ENCODE measurements around the gene CCL14. TPM values are rescaled to one million over a fixed set of nuclear protein-coding genes. Genes with fewer than 3 reads are reported as not detected.
"Not testable (repeated sequence)": the region's sequence is repeated elsewhere in the genome, so short reads cannot be mapped to it uniquely, and the experiment has no call there.

Gene CCL14
- total RNA-seq, 1 donor from 2014 or later = not detected

DNA sequence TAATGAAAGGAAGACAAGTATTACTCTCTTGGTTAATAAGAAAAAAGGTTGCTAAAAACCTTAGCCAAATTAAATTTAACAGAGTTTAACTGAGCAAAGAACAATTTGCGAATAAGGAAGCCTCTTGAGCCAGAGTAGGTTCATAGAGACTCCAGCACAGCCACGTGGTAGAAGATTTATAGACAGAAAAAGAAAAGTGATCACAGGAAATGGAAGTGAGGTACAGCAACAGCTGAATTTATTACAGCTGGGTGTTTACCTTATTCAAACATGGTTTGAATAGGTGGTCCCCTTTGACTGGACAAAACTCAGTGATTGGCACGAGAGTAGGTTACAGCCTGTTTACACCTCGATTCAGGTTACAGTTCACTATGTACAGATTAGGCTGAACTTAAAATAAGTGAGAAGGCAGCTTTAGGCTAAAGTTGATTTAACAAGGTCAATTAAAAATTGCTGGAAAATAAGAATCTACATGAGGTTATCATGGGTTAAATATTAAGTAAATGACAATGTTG is 18.1 kb upstream of the CCL14 start:
- intact Hi-C loops (cut with micrococcal nuclease) = no loop called here
- no peaks in the 10 kb centered on the region for H3K9me3 Mint-ChIP-seq
- H3K27ac Mint-ChIP-seq = no peak overlapping the region
- H3K4me1 Mint-ChIP-seq (ENCODE audit: low read depth) = peaks cover 3% of the 10 kb centered on the region
- DNase-seq (ENCODE audit: low spot score) = no peak
- H3K4me3 Mint-ChIP-seq (ENCODE audit: low read depth) = no peak overlapping the region
- H3K27me3 Mint-ChIP-seq (ENCODE audit: low read depth) = peaks cover 8% of the 10 kb centered on the region
- no peaks in the 10 kb centered on the region for H3K36me3 Mint-ChIP-seq (ENCODE audit: low read depth)

DNA sequence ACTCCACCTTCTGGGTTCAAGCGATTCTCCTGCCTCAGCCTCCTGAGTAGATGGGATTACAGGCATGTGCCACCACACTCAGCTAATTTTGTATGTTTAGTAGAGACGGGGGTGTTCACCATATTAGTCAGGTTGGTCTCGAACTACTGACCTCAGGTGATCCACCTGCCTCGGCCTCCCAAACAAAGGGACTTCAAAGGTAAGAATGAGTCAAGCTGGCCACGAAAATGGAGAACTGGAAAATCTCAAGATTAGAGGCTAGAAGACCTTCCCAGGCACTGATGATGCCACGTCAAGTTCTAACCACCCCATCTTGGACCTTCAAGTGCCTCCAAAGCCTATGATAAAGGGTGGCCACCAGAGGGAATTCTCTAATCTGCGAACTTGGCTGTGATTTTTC is 16.1 kb upstream of the CCL14 start:
- Mint-ChIP-seq H3K27me3 (ENCODE audit: low read depth) (peaks cover 8% of the 10 kb centered on the region), H3K36me3 (ENCODE audit: low read depth) (no peaks in the 10 kb centered on the region), H3K9me3 (no peaks in the 10 kb centered on the region), H3K4me1 (ENCODE audit: low read depth) (peaks cover 3% of the 10 kb centered on the region), H3K4me3 (ENCODE audit: low read depth) (no peak overlapping the region), H3K27ac (no peak overlapping the region)
- DNase-seq (ENCODE audit: low spot score) = no peak
- intact Hi-C loops (cut with micrococcal nuclease) = no loop called here

DNA sequence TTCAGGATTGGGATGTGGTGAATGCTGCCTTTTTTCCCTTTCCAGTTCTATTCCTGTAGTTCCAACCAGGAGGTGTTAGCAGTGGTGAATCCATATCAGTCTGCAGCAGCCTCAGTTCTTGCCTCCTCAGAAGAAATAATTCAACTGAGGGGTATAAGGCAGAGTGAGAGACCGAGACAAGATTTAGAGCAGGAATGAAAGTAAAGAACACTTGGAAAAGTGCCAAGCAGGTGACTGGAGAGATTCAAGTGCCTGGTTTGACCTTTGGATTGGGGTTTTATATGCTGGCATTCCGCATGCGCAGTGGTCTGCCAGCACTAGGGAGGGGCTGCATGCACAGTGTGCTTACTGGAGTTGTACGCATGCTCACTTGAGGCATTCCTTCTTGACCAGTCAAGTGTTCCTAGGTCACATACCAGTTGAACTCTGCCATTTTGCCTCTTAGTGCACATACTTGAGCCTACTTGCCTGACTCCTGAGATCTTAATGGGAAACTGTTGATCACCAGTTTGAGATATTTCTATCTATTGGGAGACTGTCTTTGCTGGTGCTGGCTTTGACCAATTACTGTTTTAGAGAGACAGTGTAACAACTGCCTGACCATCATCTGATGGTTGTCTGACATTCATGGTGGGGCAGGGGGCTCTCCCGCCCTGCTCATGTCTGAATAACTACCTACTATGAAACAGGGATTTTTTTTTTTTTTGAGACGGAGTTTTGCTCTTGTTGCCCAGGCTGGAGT is 15.5 kb upstream of the CCL14 start:
- Mint-ChIP-seq H3K27me3 (ENCODE audit: low read depth) (peaks cover 11% of the 10 kb centered on the region), H3K4me1 (ENCODE audit: low read depth) (peaks cover 3% of the 10 kb centered on the region), H3K9me3 (no peaks in the 10 kb centered on the region), H3K27ac (no peak overlapping the region), H3K4me3 (ENCODE audit: low read depth) (no peak overlapping the region), H3K36me3 (ENCODE audit: low read depth) (no peaks in the 10 kb centered on the region)
- intact Hi-C loops (cut with micrococcal nuclease) = no loop called here
- no peak for DNase-seq (ENCODE audit: low spot score)

DNA sequence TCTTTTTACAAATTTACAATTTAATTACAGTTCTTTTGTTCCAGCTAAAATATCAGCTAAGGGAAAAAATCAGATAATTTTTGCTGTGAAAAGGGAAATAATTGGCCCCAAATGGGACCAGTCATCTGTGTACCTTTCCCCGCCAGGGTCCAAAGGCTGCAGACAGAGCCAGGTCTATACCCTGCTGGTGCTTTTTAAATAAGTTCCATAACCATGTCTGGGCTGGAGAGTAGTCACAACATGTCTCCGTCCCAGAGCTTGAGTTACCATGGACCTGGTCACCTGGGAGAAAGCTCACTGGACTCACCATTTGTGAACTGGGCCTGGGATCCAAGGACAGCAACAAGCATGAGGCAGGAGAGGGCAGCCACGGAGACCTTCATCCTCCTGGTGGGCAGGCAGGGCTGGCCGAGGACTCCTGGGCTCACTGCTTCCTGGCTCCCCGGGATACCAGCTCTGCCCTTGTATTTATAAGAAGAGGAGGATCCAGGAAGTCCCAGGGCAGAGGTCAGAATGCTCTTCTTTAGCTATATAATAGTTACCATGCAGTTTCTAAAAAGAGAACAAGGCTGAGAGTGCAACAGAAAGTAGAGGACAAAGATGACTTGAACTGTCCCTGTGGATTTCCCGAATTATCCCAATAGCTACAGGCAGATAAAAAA is 14.7 kb upstream of the CCL14 start, which contains the start of gene CCL15:
Gene CCL15 (minus strand): TSS at position 444 of the 662 bp plus-strand sequence. CDS start 61 bp downstream, at position 383.
- peaks cover 13% of the 10 kb centered on the region for H3K27me3 Mint-ChIP-seq (ENCODE audit: low read depth)
- no peak for DNase-seq (ENCODE audit: low spot score)
- H3K9me3 Mint-ChIP-seq = no peaks in the 10 kb centered on the region
- H3K4me3 Mint-ChIP-seq (ENCODE audit: low read depth) = no peak within 1 kb of the TSS
- intact Hi-C loops (cut with micrococcal nuclease) = no loop called here
- H3K27ac Mint-ChIP-seq = no peak within 1 kb of the TSS
- H3K36me3 Mint-ChIP-seq (ENCODE audit: low read depth) = no peaks in the 10 kb centered on the region
- peaks cover 3% of the 10 kb centered on the region for H3K4me1 Mint-ChIP-seq (ENCODE audit: low read depth)

DNA sequence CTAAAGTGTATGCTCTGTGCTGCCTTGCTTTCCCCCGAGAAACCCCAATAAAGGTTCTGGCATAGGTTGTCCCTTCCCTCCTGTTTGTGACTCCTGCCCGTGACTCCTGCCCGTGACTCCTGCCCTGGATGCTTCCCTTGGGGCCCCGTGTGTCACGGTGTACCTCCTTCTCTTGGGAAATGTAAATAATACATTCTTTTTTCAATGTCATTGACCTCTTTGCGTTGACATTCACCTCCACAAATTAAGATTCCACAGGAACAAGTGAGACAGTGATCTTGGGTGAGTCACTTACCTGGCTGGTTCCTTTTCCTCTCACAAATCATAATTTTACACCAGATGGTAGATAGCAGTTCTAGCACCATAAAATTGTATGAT is 14.2 kb upstream of the CCL14 start:
- no peak overlapping the region for H3K4me3 Mint-ChIP-seq (ENCODE audit: low read depth)
- no peak for DNase-seq (ENCODE audit: low spot score)
- H3K27ac Mint-ChIP-seq = no peak overlapping the region
- H3K27me3 Mint-ChIP-seq (ENCODE audit: low read depth) = peaks cover 13% of the 10 kb centered on the region
- intact Hi-C loops (cut with micrococcal nuclease) = no loop called here
- no peaks in the 10 kb centered on the region for H3K9me3 Mint-ChIP-seq
- no peaks in the 10 kb centered on the region for H3K36me3 Mint-ChIP-seq (ENCODE audit: low read depth)
- H3K4me1 Mint-ChIP-seq (ENCODE audit: low read depth) = peaks cover 3% of the 10 kb centered on the region

DNA sequence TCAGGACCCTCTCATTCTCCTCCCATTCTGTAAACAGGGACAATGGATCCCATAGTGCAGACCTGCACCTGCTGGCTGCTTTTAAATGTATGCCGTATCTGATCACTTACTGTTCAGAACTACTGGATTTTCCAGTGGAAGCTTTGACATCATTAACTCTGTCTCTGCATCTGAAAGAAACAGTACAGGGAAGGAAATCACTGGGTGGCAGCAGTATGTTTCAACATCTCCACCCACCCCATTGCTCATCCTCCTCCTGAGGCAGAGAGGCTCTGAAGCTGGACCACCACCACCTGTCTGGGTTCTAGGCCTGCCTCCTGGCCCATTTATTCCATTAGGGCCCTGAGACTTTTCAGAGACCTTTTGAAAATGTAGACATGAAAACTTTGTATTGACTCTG is 12.2 kb upstream of the CCL14 start:
- no peaks in the 10 kb centered on the region for H3K4me1 Mint-ChIP-seq (ENCODE audit: low read depth)
- no peak for DNase-seq (ENCODE audit: low spot score)
- H3K27me3 Mint-ChIP-seq (ENCODE audit: low read depth) = peaks cover 19% of the 10 kb centered on the region
- H3K4me3 Mint-ChIP-seq (ENCODE audit: low read depth) = no peak overlapping the region
- no peak overlapping the region for H3K27ac Mint-ChIP-seq
- H3K36me3 Mint-ChIP-seq (ENCODE audit: low read depth) = no peaks in the 10 kb centered on the region
- intact Hi-C loops (cut with micrococcal nuclease) = no loop called here
- H3K9me3 Mint-ChIP-seq = no peaks in the 10 kb centered on the region

DNA sequence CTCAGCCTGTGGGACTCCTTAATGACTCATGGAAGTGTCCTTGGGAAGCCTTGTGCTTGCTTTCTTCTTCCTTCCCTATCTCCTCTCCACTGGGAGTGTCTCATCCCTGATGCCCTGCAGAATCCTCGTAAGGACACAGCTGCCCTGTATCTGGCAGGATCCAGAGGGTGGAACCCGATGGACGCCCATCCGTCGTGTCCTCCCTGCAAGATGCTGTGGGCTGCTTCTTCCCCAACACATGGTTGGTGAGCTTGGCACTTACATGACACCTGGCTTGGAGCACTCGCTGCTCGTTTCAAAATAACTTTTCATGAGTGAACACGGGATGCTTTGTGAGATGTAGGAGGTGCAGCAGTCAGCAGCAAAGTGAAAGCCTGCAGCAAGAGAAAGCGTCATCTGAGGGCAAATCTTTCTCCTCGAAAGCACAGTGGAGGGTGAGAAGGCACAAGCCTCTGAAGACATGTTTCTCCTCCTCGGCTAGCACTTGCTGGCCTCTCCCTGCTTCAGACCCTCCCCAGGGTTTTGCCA is 11.6 kb upstream of the CCL14 start:
- Mint-ChIP-seq H3K27me3 (ENCODE audit: low read depth) (peaks cover 21% of the 10 kb centered on the region), H3K27ac (no peak overlapping the region), H3K4me1 (ENCODE audit: low read depth) (no peaks in the 10 kb centered on the region), H3K36me3 (ENCODE audit: low read depth) (no peaks in the 10 kb centered on the region), H3K9me3 (no peaks in the 10 kb centered on the region), H3K4me3 (ENCODE audit: low read depth) (no peak overlapping the region)
- DNase-seq (ENCODE audit: low spot score) = no peak
- intact Hi-C loops (cut with micrococcal nuclease) = no loop called here

DNA sequence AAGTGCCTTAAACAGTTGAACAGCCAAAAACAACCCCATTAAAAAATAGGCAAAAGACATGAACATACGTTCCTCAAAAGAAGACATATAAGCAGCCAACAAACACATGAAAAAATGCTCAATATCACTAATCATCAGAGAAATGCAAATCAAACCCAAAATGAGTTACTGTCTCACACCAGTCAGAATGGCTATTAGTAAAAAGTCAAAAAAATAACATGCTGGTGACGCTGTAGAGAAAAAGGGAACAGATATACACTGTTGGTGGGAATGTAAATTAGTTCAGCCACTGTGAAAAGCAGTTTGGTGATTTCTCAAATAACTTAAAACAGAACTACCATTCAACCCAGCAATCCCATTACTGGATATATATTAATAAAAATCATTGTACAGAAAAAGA is 8.8 kb upstream of the CCL14 start:
- H3K4me3 Mint-ChIP-seq (ENCODE audit: low read depth); DNase-seq (ENCODE audit: low spot score); H3K36me3 Mint-ChIP-seq (ENCODE audit: low read depth); H3K4me1 Mint-ChIP-seq (ENCODE audit: low read depth); H3K27ac Mint-ChIP-seq; H3K9me3 Mint-ChIP-seq; intact Hi-C loops (cut with micrococcal nuclease): not testable (repeated sequence)
- peaks cover 21% of the 10 kb centered on the region for H3K27me3 Mint-ChIP-seq (ENCODE audit: low read depth)

DNA sequence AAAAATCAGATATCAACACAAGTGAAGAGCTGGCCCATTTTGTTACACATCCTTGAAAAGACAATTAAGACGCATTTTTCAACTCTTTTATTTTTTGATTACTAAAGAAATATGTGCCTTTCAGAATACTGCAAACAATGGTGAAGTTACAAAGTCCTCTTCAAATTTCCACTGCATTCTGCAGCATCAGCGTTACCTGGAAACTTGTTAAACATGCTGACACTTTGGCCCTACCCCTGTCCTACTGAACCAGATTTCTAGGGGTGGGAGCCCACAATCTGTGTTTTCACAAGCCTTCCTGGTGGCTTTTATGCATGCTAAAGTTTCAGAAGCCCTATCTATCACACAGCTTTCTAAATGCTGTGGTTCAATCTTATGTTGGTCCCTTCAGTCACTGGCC is 4.5 kb upstream of the CCL14 start:
- intact Hi-C loops (cut with micrococcal nuclease) = no loop called here
- Mint-ChIP-seq H3K27ac (no peak overlapping the region), H3K27me3 (ENCODE audit: low read depth) (peaks cover 16% of the 10 kb centered on the region), H3K4me3 (ENCODE audit: low read depth) (no peak overlapping the region), H3K4me1 (ENCODE audit: low read depth) (no peaks in the 10 kb centered on the region), H3K36me3 (ENCODE audit: low read depth) (no peaks in the 10 kb centered on the region), H3K9me3 (no peaks in the 10 kb centered on the region)
- DNase-seq (ENCODE audit: low spot score) = no peak

DNA sequence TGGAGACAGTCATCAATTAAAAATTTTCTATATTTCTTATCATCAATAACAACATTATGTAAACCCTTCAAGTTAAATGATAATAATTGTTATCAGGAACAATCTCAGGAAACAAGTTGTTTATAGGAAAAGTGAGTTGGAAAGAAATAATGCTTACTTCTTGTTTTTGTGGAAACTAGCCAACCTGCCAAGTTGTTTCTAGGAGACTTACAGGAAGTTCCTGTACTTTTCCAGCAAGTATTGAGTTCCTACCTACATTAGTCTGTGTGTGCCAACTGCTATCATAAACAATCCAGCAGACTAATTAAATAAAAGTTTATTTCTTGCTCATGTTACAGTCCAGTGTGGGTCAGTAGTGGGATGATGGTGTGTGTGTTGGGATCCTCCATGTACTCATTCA is 1.6 kb upstream of the CCL14 start:
- intact Hi-C loops (cut with micrococcal nuclease) = no loop called here
- no peak overlapping the region for H3K27ac Mint-ChIP-seq
- H3K9me3 Mint-ChIP-seq = no peaks in the 10 kb centered on the region
- no peaks in the 10 kb centered on the region for H3K27me3 Mint-ChIP-seq (ENCODE audit: low read depth)
- no peak for DNase-seq (ENCODE audit: low spot score)
- H3K36me3 Mint-ChIP-seq (ENCODE audit: low read depth) = no peaks in the 10 kb centered on the region
- H3K4me1 Mint-ChIP-seq (ENCODE audit: low read depth) = no peaks in the 10 kb centered on the region
- no peak overlapping the region for H3K4me3 Mint-ChIP-seq (ENCODE audit: low read depth)

DNA sequence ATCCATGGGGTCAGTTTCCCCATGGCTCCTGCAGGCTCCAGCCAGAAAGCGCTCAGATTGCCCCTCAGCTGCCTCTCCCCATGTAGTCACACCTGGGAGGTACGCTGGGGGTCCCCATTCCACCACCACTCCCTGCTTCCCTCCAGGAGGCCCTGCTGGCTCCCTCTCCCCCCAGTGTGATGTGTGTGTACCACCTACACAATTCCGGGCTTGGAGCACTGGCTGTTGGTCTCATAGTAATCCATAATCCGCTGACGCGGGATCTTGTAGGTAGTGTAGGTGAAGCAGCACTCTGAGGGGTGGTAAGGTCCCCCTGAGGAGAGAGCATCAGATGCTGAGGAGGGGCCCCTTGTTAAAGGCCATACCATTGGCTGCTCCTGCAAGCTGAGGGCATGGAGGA is 2.4 kb downstream of the CCL14 start:
- DNase-seq (ENCODE audit: low spot score) = no peak
- no peak overlapping the region for H3K27ac Mint-ChIP-seq
- no peak overlapping the region for H3K4me3 Mint-ChIP-seq (ENCODE audit: low read depth)
- no peaks in the 10 kb centered on the region for H3K9me3 Mint-ChIP-seq
- no peaks in the 10 kb centered on the region for H3K4me1 Mint-ChIP-seq (ENCODE audit: low read depth)
- no peaks in the 10 kb centered on the region for H3K27me3 Mint-ChIP-seq (ENCODE audit: low read depth)
- H3K36me3 Mint-ChIP-seq (ENCODE audit: low read depth) = no peaks in the 10 kb centered on the region
- intact Hi-C loops (cut with micrococcal nuclease) = no loop called here

DNA sequence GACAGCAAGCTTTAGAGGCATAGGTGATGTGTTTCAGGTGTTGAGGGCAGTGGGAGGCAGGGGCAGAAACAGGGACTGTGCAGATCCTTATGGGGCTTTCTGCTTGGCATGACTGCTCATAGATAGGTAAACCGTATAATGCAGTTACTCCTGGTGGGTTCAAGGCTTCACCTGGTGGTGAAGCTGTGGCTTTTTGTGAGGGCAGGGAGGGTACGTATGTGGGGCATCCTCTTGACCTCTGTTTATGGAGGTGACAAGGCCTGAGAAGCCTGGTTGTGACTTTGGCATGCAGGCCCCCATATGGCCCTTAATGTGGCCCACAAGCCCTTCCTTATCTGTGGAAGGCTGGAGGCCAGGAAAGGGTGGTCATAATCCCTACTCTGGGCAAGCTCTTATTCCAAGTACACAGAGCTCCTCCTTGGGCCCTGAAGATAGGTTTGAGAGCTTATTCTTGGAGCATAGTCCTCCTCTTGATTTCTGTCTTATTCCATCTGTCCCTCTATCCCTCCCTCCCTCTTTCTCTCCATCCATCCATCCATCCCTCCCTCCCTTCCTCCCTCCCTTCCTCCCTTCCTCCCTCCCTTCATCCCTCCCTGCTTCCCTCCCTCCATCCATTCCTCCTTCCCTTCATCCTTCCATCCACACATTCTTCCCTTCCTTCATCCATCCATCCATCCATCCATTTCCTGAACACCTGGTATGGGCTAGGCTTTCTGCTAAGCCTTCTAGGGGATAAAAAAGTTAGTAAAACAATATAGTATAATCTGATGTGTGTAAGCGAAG is 3.9 kb downstream of the CCL14 start:
- Mint-ChIP-seq H3K36me3 (ENCODE audit: low read depth) (no peaks in the 10 kb centered on the region), H3K9me3 (no peaks in the 10 kb centered on the region), H3K4me3 (ENCODE audit: low read depth) (no peak overlapping the region), H3K27me3 (ENCODE audit: low read depth) (no peaks in the 10 kb centered on the region), H3K4me1 (ENCODE audit: low read depth) (no peaks in the 10 kb centered on the region), H3K27ac (no peak overlapping the region)
- DNase-seq (ENCODE audit: low spot score) = no peak
- intact Hi-C loops (cut with micrococcal nuclease) = no loop called here

Measured in activated T-helper 2 cell treated with anti-CD3 and anti-CD28 coated beads, Interferon-gamma antibody, Interleukin-2, Interleukin-4, amounts not matched to agents 10 μg/mL and 5 μg/mL and 100 μg/mL, durations not matched to agents 14 hours and 24 hours and 36 hours (primary cell).